ENCODE results near the gene KLK6. TPM values are rescaled to one million over a fixed set of nuclear protein-coding genes. Genes with fewer than 3 reads are reported as not detected.
"Not testable (repeated sequence)": the region's sequence is repeated elsewhere in the genome, so short reads cannot be mapped to it uniquely, and the experiment has no call there.

Gene KLK6
- total RNA-seq, 2 experiments from 2014 or later: not detected

- POLR2A ChIA-PET: no interaction called here
- no peak overlapping the region for H3K27ac Mint-ChIP-seq
- no peak for TF ChIP-seq CTCF (IDR thresholded peaks at IDR 0.05)
- peaks cover 45% of the 10 kb centered on the region for H3K27me3 Mint-ChIP-seq
- H3K36me3 ChIP-seq (ENCODE audit: insufficient read depth, low read length): no peaks in the 10 kb centered on the region
- CTCF ChIA-PET: no interaction called here
- ATAC-seq (ENCODE audit: poor library complexity): no peak
- H3K9me3 ChIP-seq (ENCODE audit: control insufficient read depth in 1 of 2, insufficient read depth in 1 of 2, low read length in 2 of 2): peaks cover 0 to 22% of the 10 kb centered on the region in 2 experiments
- intact Hi-C loops (cut with DNase I, micrococcal nuclease): no loop called here
- H3K27ac ChIP-seq (ENCODE audit: low read depth in 1 of 2, low read length in 2 of 2): no peak overlapping the region
- H3K4me3 ChIP-seq (ENCODE audit: low read length): no peak overlapping the region
- H3K4me1 Mint-ChIP-seq (ENCODE audit: low read depth): no peaks in the 10 kb centered on the region
- H3K4me3 Mint-ChIP-seq: no peak overlapping the region
- H3K9me3 Mint-ChIP-seq: no peaks in the 10 kb centered on the region
- H3K27me3 ChIP-seq (ENCODE audit: control insufficient read depth in 1 of 2, insufficient read depth in 2 of 2, low read length in 2 of 2): peaks cover 25 to 27% of the 10 kb centered on the region in 2 experiments
- no peak for DNase-seq
- no peaks in the 10 kb centered on the region for H3K4me1 ChIP-seq (ENCODE audit: insufficient read depth, low read length)
- no peaks in the 10 kb centered on the region for H3K36me3 Mint-ChIP-seq (ENCODE audit: low read depth)
These were observed 28.7 kb upstream of the KLK6 start for GRCh38 chr19:50998061-50998460.

GRCh38 chr19:50994129-50994528, 24.7 kb upstream of the KLK6 start:
- no peaks in the 10 kb centered on the region for H3K9me3 Mint-ChIP-seq
- Histone ChIP-seq H3K4me1 (ENCODE audit: insufficient read depth, low read length) (no peaks in the 10 kb centered on the region), H3K27ac (ENCODE audit: low read depth in 1 of 2, low read length in 2 of 2) (no peak overlapping the region), H3K9me3 (ENCODE audit: control insufficient read depth in 1 of 2, insufficient read depth in 1 of 2, low read length in 2 of 2) (no peaks in the 10 kb centered on the region), H3K27me3 (ENCODE audit: control insufficient read depth in 1 of 2, insufficient read depth in 2 of 2, low read length in 2 of 2) (peaks cover 4 to 7% of the 10 kb centered on the region in 2 experiments), H3K36me3 (ENCODE audit: insufficient read depth, low read length) (no peaks in the 10 kb centered on the region), H3K4me3 (ENCODE audit: low read length) (no peak overlapping the region)
- DNase-seq (no peak), ATAC-seq (ENCODE audit: poor library complexity) (no peak)
- H3K27me3 Mint-ChIP-seq: peaks cover 38% of the 10 kb centered on the region
- ChIA-PET POLR2A (no interaction called here), CTCF (no interaction called here)
- no peak overlapping the region for H3K27ac Mint-ChIP-seq
- no peak overlapping the region for H3K4me3 Mint-ChIP-seq
- intact Hi-C loops (cut with DNase I, micrococcal nuclease): no loop called here
- no peak for TF ChIP-seq CTCF (IDR thresholded peaks at IDR 0.05)
- H3K4me1 Mint-ChIP-seq (ENCODE audit: low read depth): no peaks in the 10 kb centered on the region
- H3K36me3 Mint-ChIP-seq (ENCODE audit: low read depth): no peaks in the 10 kb centered on the region

- Mint-ChIP-seq H3K27ac (no peak overlapping the region), H3K9me3 (no peaks in the 10 kb centered on the region), H3K4me3 (no peak overlapping the region), H3K27me3 (peaks cover 40% of the 10 kb centered on the region), H3K36me3 (ENCODE audit: low read depth) (no peaks in the 10 kb centered on the region), H3K4me1 (ENCODE audit: low read depth) (no peaks in the 10 kb centered on the region)
- Histone ChIP-seq H3K27me3 (ENCODE audit: control insufficient read depth in 1 of 2, insufficient read depth in 2 of 2, low read length in 2 of 2) (peaks cover 0 to 4% of the 10 kb centered on the region in 2 experiments), H3K9me3 (ENCODE audit: control insufficient read depth in 1 of 2, insufficient read depth in 1 of 2, low read length in 2 of 2) (no peaks in the 10 kb centered on the region), H3K27ac (ENCODE audit: low read depth in 1 of 2, low read length in 2 of 2) (no peak overlapping the region), H3K36me3 (ENCODE audit: insufficient read depth, low read length) (no peaks in the 10 kb centered on the region), H3K4me3 (ENCODE audit: low read length) (no peak overlapping the region), H3K4me1 (ENCODE audit: insufficient read depth, low read length) (no peaks in the 10 kb centered on the region)
- POLR2A ChIA-PET: no interaction called here
- DNase-seq (no peak), ATAC-seq (ENCODE audit: poor library complexity) (no peak)
- no peak for TF ChIP-seq CTCF (IDR thresholded peaks at IDR 0.05)
- intact Hi-C loops (cut with DNase I, micrococcal nuclease): no loop called here
- CTCF ChIA-PET: no interaction called here
These were observed 23.3 kb upstream of the KLK6 start for GRCh38 chr19:50992666-50993035.

- H3K36me3 ChIP-seq (ENCODE audit: insufficient read depth, low read length); CTCF ChIA-PET; H3K4me1 Mint-ChIP-seq (ENCODE audit: low read depth); H3K27ac ChIP-seq (ENCODE audit: low read depth in 1 of 2, low read length in 2 of 2); H3K4me1 ChIP-seq (ENCODE audit: insufficient read depth, low read length); H3K27ac Mint-ChIP-seq; H3K4me3 Mint-ChIP-seq; intact Hi-C loops (cut with DNase I, micrococcal nuclease); H3K4me3 ChIP-seq (ENCODE audit: low read length); H3K36me3 Mint-ChIP-seq (ENCODE audit: low read depth); H3K9me3 Mint-ChIP-seq; ATAC-seq (ENCODE audit: poor library complexity); DNase-seq; H3K9me3 ChIP-seq (ENCODE audit: control insufficient read depth in 1 of 2, insufficient read depth in 1 of 2, low read length in 2 of 2): not testable (repeated sequence)
- H3K27me3 Mint-ChIP-seq: peaks cover 64% of the 10 kb centered on the region
- POLR2A ChIA-PET: interaction anchor here (0.6 kb wide), 1 partner anchor 633 kb away, joined by 4 read pairs; no protein-coding TSS in a partner anchor
- H3K27me3 ChIP-seq (ENCODE audit: control insufficient read depth in 1 of 2, insufficient read depth in 2 of 2, low read length in 2 of 2): peaks cover 3 to 31% of the 10 kb centered on the region in 2 experiments
These were observed 15.0 kb upstream of the KLK6 start for GRCh38 chr19:50984416-50984815.

All from CD4-positive, alpha-beta T cell (primary cell).